ENCODE results near the gene TTLL10. TPM values are rescaled to one million over a fixed set of nuclear protein-coding genes. Genes with fewer than 3 reads are reported as not detected.

TTLL10 gene, protein sequence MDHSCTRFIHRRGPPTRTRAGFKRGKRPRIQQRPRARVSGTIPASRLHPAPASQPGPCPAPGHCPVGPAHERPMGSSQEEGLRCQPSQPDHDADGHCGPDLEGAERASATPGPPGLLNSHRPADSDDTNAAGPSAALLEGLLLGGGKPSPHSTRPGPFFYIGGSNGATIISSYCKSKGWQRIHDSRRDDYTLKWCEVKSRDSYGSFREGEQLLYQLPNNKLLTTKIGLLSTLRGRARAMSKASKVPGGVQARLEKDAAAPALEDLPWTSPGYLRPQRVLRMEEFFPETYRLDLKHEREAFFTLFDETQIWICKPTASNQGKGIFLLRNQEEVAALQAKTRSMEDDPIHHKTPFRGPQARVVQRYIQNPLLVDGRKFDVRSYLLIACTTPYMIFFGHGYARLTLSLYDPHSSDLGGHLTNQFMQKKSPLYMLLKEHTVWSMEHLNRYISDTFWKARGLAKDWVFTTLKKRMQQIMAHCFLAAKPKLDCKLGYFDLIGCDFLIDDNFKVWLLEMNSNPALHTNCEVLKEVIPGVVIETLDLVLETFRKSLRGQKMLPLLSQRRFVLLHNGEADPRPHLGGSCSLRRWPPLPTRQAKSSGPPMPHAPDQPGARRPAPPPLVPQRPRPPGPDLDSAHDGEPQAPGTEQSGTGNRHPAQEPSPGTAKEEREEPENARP
- not detected for total RNA-seq

DNA sequence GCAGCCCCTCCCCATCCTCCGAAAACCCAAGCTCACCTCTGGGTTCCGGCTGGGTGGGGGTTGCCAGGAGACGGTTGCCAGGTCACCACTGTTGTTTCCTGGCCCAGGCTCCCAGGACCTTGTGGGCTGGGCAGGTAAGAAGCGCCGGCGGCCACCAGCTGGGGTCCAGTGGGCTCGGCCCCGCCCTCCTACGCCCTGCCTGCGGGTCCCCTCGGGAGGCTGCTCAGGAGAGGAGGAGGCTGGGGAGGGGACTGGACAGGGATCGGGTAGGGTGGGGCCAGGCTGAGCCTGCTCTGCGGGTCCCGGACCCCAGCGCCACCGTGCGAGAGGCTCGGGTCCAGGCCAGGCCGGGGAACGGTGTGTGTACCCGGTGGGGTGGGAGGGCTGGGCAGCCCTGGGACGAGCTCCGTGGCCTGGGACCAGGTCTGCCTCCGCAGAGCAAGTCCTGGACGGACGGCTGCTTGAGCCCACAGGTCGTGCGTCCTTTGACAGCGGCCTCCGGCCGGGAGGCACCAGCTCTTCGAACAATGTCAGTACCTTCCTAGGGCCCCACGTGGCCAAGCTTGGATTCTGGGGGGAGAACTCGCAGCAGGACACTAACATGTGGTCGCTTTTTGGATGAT lies at the start of gene TTLL10:
Gene TTLL10 (plus strand): TSS at position 88 of the 623 bp plus-strand sequence. CDS start 5,336 bp downstream, outside the sequence.
- Mint-ChIP-seq H3K9me3 (no peaks in the 10 kb centered on the region), H3K27ac (no peak within 1 kb of the TSS), H3K4me3 (no peak within 1 kb of the TSS), H3K4me1 (peaks cover 13% of the 10 kb centered on the region), H3K27me3 (peaks cover 12% of the 10 kb centered on the region), H3K36me3 (no peaks in the 10 kb centered on the region)
- peak; percentile 57 for DNase-seq

DNA sequence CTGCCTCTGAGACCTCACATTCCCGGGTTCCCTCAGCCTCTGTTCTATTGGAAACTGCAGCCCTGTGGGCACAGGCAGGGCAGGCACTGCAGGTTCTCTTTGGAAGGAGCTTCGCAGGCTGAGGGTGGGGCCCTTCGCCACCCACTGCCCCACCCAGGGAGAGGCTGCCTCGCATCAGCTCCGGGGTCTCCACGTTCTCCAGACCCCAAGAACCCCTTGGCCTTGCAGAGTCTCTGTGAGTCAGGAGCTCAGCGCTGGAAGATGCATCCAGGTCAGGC lies 49.2 kb upstream of the TTLL10 start:
- Mint-ChIP-seq H3K9me3 (peaks cover 6% of the 10 kb centered on the region), H3K36me3 (peaks cover 3% of the 10 kb centered on the region), H3K4me1 (peaks cover 3% of the 10 kb centered on the region), H3K4me3 (no peak overlapping the region), H3K27ac (no peak overlapping the region), H3K27me3 (no peaks in the 10 kb centered on the region)
- no peak for DNase-seq

DNA sequence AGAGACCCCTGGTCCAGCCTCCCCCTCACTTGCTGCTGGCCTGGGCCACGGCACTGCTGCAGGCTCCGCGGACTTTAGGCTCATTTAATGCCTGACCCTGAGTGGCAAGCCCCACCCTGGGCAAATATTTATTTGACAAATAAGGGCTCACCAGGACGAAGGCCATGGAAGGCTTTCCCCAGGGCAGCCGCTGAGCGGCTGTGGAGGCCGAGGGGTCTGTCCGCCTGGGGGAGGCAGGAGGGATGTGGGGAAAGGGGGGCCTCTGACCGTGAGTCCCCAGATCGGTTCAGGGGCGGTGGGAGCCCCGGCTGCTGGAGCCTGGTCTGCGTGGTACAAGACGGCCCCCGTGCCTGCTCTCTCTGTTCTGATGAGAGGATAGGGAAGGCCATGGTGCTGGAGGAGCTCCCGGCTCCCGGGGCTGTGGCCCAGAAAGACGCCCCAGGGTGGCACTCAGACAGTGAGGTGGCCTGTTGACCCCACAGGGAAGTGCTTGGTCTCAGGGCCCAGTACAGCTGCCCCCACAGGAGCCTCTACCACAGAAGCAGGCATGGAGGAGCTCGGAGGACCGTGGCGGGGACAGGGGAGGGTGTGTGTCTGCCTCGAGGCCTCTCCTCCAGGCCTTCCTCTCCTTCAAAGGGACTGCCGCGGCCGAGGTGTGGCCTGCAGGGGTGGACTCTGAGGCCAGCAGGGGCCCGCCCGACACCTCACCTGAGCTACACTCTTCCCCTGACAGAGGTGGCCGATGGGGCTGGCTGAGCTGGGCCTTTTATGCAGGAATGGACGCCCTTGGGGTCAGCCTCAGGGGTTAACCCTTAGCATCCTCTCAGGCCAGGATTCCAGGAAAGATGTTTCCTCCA lies 48.7 kb upstream of the TTLL10 start:
- H3K4me3 Mint-ChIP-seq, result no peak overlapping the region
- DNase-seq, result no peak
- no peaks in the 10 kb centered on the region for H3K27me3 Mint-ChIP-seq
- H3K4me1 Mint-ChIP-seq, result peaks cover 3% of the 10 kb centered on the region
- peaks cover 6% of the 10 kb centered on the region for H3K9me3 Mint-ChIP-seq
- H3K36me3 Mint-ChIP-seq, result peaks cover 3% of the 10 kb centered on the region
- H3K27ac Mint-ChIP-seq, result no peak overlapping the region

DNA sequence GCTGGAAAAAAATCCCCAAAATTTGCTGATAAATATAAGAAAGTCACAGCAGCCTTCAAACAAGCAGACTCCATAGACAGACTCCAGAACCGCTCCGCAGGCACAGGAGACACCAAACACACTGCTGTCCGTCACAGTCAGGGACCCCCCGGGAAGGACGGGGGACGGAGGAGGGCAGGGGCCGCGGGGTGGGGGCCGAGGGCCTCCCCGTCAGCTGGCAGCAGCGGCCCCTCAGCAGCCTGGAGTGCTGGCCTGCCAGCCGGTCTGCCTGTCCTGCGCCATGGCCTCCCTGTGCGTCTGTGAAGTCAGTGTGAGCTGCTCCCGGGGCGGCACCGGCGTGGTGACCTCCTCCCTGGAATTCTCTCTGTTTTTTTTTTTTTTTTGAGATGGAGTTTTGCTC lies 47.7 kb upstream of the TTLL10 start:
- H3K27me3 Mint-ChIP-seq, result no peaks in the 10 kb centered on the region
- no peak for DNase-seq
- peaks cover 3% of the 10 kb centered on the region for H3K36me3 Mint-ChIP-seq
- peaks cover 3% of the 10 kb centered on the region for H3K4me1 Mint-ChIP-seq
- no peak overlapping the region for H3K4me3 Mint-ChIP-seq
- peaks cover 6% of the 10 kb centered on the region for H3K9me3 Mint-ChIP-seq
- no peak overlapping the region for H3K27ac Mint-ChIP-seq

DNA sequence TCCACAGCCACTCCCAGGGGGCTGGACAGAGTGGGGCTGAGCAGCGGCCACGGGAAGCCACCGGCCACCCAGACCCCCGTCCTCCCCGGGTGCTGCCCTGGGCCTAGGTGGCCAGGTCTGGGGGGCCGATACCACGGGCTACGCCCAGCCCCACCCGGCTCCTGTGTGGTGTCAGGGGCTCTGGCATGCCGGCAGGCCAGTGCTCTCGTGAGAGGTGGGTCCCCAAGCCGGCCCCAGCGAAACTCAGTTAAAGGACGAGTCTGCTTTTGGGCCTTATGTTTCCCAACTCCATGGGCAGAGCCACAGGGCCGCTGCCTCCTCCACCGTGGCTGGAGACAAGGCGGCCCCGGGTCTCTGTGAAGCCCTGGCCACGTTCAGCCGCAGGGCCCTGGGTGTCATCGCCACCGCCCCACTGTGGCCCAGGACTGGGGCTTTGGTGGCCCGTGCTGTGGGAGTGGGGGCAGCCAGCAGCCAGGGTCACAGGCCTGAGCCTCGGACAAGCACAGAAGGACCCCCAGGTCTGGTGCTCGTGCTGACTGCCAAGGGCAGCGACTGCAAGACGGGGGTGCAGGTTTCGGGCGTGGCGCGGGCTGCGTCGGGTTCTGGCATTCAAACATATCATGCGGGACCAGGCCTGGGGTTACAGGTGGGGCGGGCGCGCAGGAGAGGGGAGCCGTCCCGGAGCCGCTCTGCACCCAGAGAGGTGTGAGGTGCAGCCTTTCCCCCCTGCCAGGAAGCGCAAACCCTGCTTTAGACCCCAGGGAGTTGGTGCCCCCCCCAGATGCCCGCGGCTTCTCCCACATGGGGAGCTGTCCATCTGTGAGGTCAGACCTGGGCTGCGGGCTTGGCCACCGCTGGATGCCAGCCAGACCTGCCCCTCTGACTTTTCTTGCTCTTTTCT lies 45.9 kb upstream of the TTLL10 start:
- no peaks in the 10 kb centered on the region for H3K27me3 Mint-ChIP-seq
- H3K36me3 Mint-ChIP-seq, result peaks cover 3% of the 10 kb centered on the region
- no peak overlapping the region for H3K27ac Mint-ChIP-seq
- peaks cover 6% of the 10 kb centered on the region for H3K9me3 Mint-ChIP-seq
- H3K4me1 Mint-ChIP-seq, result peaks cover 3% of the 10 kb centered on the region
- H3K4me3 Mint-ChIP-seq, result no peak overlapping the region
- DNase-seq, result no peak

DNA sequence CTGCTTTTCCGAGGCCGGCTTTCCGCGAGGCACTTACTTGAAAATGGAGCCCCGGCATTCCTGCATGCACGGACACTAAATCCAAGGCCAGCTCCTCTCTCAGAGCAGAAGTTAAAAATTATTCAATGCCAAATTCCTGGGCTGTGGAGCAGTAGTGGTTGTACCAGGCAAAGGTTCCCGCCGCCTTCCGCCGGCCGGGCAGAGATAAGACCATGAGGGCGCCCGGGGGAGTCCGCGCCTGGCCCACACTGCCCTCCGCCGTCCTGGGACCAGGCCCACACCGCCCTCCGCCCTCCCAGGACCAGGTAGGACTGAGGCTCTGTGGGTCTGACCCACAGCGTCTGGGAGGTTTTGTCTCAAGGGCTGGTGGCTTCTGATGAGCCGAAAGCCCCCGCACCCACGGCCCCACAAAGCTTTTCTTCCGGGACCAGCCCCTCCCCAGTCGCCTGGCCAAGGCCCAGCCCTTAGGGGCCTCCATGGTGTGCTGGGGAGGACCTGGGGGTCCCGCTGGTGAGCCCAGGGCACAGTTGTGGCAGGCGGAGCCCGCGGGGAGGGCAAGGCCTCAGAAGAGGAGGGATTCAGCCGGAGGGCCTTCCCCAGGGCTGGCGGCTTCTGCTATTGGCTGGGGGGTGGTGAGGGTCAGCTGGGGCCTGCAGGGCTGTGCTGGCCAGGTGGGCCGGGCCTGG lies 45.1 kb upstream of the TTLL10 start:
- Mint-ChIP-seq H3K4me3 (no peak overlapping the region), H3K27ac (no peak overlapping the region), H3K9me3 (peaks cover 5% of the 10 kb centered on the region), H3K27me3 (no peaks in the 10 kb centered on the region), H3K4me1 (peaks cover under 1% of the 10 kb centered on the region), H3K36me3 (peaks cover 3% of the 10 kb centered on the region)
- no peak for DNase-seq

DNA sequence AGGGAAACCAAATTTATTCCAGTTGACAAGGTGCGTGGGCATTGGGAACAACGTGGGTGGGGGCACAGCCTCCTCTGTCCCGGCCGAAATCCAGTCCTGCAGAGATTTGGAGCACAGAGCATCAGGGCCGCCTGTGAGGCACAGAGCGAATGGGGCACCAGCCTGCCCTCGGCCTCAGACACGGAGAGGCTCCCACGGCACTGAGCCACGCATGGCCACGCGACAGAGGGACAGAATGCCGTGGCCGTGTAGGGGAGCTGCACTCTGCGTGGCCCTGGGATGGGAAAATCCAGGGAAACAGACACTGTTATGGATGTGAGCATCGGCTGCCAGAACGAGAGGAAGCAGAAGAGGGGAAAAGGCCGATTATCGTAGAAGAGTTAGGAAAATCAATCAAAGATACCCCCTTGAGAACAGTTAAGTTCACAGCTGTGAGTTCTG lies 44.3 kb upstream of the TTLL10 start:
- H3K4me3 Mint-ChIP-seq, result no peak overlapping the region
- no peaks in the 10 kb centered on the region for H3K9me3 Mint-ChIP-seq
- no peaks in the 10 kb centered on the region for H3K27me3 Mint-ChIP-seq
- no peak for DNase-seq
- no peak overlapping the region for H3K27ac Mint-ChIP-seq
- H3K36me3 Mint-ChIP-seq, result no peaks in the 10 kb centered on the region
- no peaks in the 10 kb centered on the region for H3K4me1 Mint-ChIP-seq

DNA sequence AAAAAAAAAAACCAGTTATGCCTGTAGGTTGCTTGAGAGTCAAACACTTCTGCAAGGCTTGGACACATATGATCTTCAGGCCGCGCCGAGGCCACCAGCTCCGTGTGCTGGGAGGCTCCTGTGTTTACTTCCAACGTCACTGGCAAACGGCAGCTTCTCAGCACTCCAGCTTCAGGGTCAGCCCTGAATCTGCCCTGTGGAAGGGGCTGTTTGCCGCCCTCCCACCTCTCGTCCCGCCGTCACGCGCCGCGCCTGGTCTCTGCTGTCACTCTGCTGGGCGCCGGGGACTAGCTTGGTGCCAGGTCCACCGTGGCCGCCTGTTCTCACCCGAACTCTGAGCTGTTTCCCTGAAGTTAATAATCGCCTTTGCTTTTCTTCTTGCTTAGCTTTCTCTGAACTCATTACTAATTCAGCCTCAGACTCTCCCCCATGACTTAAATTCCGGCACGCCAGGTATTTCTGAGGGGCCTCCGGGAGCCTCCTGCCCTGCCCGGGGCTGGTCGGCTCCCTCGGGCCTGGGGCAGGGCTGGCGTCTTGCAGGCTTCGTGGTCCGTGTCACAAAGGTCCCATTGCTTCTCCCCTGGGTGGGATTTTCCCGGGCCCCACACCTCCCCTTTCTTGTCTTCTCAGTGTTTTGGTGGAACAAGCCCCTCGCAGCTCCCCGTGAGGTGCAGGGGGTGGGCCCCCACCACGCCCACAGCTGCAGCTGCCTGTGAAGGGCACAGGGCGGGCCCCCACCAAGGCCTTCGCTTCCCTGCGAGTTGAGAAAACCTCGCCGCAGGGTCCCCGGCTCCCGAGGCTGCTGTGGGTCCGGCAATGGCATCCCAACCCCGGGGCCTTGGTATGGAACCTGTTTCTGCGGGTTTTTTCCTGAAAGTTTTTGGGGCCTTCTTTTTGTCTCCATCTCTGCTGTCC lies 43.2 kb upstream of the TTLL10 start:
- no peaks in the 10 kb centered on the region for H3K27me3 Mint-ChIP-seq
- DNase-seq, result no peak
- H3K9me3 Mint-ChIP-seq, result no peaks in the 10 kb centered on the region
- no peaks in the 10 kb centered on the region for H3K36me3 Mint-ChIP-seq
- H3K27ac Mint-ChIP-seq, result no peak overlapping the region
- H3K4me3 Mint-ChIP-seq, result no peak overlapping the region
- H3K4me1 Mint-ChIP-seq, result no peaks in the 10 kb centered on the region

DNA sequence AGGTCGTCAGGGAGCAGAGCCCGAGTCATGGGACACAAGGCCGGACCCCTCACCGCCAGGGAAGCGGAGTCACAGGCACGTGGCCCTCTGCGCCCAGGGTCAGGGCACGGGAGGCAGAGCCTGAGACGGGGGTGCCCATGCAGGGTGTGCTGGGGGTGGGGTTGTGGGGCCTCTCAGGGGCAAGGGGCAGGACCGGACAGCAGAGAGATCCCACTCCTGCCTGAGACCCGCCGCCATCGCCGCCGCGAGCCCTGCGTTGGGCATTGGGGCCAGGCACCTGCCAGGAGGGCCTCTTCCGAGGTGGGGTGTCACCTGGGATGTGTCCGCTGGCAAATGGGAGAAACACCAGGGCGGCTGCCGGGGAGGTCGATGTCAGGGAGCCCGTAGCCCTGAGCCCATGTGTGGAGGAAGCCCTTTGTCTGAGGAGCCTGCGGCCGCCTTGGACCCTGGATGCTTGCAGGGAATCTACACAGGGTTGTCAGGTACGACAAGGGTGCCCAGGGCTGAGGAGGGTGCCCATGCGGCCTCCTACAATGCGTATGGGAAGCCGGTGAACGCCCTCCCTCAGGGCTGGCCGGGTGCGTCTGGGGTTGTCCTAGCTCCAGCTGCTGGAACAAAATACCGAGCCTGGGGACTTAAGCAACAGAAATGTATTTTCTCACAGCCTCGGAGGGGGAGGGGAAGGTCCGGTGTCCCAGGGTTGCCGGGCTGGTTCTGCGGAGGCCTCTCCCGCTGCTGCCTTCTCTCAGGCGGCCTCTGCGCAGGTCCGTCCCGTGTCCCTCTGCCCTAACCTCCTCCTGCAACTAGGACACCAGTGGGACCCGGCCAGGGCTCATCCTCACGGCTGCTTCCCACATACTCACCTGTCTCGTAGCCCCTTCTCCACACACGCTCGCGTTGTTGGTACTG lies 41.4 kb upstream of the TTLL10 start:
- Mint-ChIP-seq H3K27me3 (no peaks in the 10 kb centered on the region), H3K4me1 (peaks cover under 1% of the 10 kb centered on the region), H3K27ac (no peak overlapping the region), H3K36me3 (no peaks in the 10 kb centered on the region), H3K4me3 (no peak overlapping the region), H3K9me3 (no peaks in the 10 kb centered on the region)
- DNase-seq, result no peak

DNA sequence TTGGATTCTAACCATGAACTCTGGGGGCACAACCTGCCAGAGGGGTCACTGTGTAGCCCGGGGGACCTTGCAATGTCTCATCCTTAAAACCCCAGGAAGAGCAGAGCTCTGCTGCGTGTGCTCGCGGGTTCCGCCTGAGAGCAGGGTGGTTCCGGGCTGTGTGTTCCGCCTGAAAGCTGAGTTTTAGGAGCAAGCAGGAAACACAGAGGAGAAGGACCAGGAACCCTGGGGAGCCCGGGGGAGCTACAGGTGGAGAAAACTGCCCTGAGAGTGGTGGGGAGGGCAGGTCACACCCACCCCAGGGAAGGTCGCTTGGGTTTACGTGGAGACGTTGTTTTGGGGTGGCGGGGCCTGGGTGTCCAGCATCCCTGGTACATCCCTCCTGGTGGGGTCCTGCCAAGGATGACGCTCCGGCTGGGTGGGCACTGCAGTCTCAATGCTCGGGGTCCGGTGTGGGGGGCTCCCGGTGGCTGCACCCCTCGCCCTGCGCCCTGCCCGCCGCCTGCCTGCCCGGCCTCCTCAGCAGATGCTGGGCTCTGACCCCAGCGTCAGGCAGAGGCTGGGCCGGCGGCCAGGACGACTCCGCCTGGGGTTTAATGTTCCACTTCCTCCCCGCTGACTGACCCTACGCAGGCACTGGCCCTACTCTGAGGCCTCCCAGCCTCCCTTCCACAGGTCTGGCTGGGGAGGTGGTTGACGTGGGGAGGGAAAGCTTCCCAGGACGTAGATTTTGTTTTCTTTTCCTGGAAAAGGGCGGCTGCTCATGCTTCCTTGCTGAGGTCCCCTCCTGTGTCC lies 40.5 kb upstream of the TTLL10 start:
- H3K36me3 Mint-ChIP-seq, result no peaks in the 10 kb centered on the region
- peaks cover 6% of the 10 kb centered on the region for H3K4me1 Mint-ChIP-seq
- H3K27ac Mint-ChIP-seq, result no peak overlapping the region
- H3K27me3 Mint-ChIP-seq, result no peaks in the 10 kb centered on the region
- H3K4me3 Mint-ChIP-seq, result no peak overlapping the region
- no peaks in the 10 kb centered on the region for H3K9me3 Mint-ChIP-seq
- DNase-seq, result no peak

DNA sequence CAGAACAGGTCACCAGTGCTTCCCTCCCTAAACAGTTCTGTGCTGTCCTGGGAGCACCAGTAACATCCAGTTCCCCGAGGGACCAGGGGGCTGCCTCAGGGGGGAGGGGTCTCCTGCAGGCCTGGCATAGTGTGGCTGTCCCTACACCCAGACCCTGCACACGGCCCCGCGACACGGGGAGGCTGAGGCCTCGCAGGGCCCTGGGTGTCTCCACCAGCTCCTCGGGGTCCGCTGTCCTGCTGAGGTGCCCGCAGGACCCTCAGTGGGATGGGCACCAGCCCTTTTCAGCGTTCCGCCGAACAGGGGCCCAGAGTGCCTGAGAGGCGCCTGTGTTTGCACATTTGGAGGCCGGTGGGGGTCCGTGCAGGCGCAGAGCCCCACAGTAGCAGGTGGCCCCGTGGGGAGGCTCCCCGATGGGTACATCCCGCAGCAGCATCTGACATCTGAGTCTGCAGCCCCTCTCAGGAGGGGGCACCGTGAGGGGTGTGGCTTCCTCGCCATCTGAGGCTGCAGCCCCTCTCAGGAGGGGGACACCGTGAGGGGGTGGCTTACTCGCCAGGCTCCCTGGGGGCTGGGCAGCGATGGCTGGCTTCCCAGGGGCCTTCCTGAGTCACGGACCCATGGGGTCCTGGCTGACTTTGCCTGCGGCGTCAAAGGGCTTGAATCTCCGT lies 39.2 kb upstream of the TTLL10 start:
- no peaks in the 10 kb centered on the region for H3K27me3 Mint-ChIP-seq
- no peaks in the 10 kb centered on the region for H3K9me3 Mint-ChIP-seq
- H3K27ac Mint-ChIP-seq, result no peak overlapping the region
- no peaks in the 10 kb centered on the region for H3K36me3 Mint-ChIP-seq
- no peak overlapping the region for H3K4me3 Mint-ChIP-seq
- DNase-seq, result no peak
- peaks cover 8% of the 10 kb centered on the region for H3K4me1 Mint-ChIP-seq
